GM12878 (cell line): Measurements from ENCODE around the gene MARCHF9. TPM values are rescaled to one million over a fixed set of nuclear protein-coding genes. Genes with fewer than 3 reads are reported as not detected.

ENCODE experiments used
- ATAC-seq: fragments of 200-7000 bp; cut with Tn5 transposase; 3 replicates; pipeline ENCODE4 v1.9.1; 2020; ENCODE audit warnings: mild to moderate bottlenecking, moderate library complexity
- BruUV-seq: library from RNA; stranded (reverse); fragments of 400-500 nt; replicated peaks from 2 replicates; lab custom pipeline; 2021; lab: Mats Ljungman, UMichigan
- CTCF ChIA-PET: fragments of 300-600 bp; sonication (Branson Sonifier 250); formaldehyde crosslinking; extraction: SDS; loops from one replicate; lab custom pipeline; 2021; ENCODE audit warnings: inconsistent platforms; lab: Yijun Ruan, JAX
- POLR2A ChIA-PET: fragments of 350-600 bp; formaldehyde crosslinking; extraction: SDS; loops from one replicate; lab custom pipeline; 2021; ENCODE audit warnings: inconsistent platforms; lab: Charles Lee
- RAD21 ChIA-PET: fragments of 300-600 bp; sonication (Branson Sonifier 250); formaldehyde crosslinking; loops from one replicate; lab custom pipeline; 2023; ENCODE audit warnings: antibody characterized with exemption; ENCODE audit not compliant: unreplicated experiment; lab: Charles Lee
- SMC1A ChIA-PET: fragments of 300-600 bp; sonication (Branson Sonifier 250); formaldehyde crosslinking; loops from one replicate; lab custom pipeline; 2023; ENCODE audit not compliant: unreplicated experiment, uncharacterized antibody; lab: Charles Lee
- DNase-seq: peaks from one replicate; pipeline ENCODE4 v3.0.0-alpha.2; 2011; ENCODE audit warnings: low read depth, low spot score
- FAIRE-seq: peaks from 3 replicates; lab custom pipeline; 2011; peaks lifted over from hg19 to GRCh38; lab: Jason Lieb, UNC
- H2AFZ ChIP-seq: 2 replicates; pipeline ENCODE4 v1.6.0; 2011; ENCODE audit warnings: low read depth, low read length, control low read depth; ENCODE audit not compliant: control insufficient read depth
- H3K27ac ChIP-seq: 2 replicates; pipeline ENCODE4 v1.5.1; 2011; ENCODE audit warnings: control low read depth; ENCODE audit not compliant: control insufficient read depth, insufficient read depth
- H3K27me3 ChIP-seq, 2 experiments: replicated peaks in 1 of 2; 2 replicates each; pipeline versions ENCODE4 v1.6.0 to v1.6.1; 2011; ENCODE audit warnings: low read length in 1 of 2; ENCODE audit not compliant: control insufficient read depth in 2 of 2, insufficient read depth in 2 of 2
- H3K36me3 ChIP-seq, 2 experiments: 2 replicates each; pipeline ENCODE4 v1.5.1; 2011; ENCODE audit warnings: low read length in 1 of 2; ENCODE audit not compliant: control insufficient read depth in 2 of 2, insufficient read depth in 2 of 2
- H3K4me1 ChIP-seq: 2 replicates; pipeline ENCODE4 v1.6.1; 2011; ENCODE audit warnings: mild to moderate bottlenecking, low read length, moderate library complexity, mixed read lengths; ENCODE audit not compliant: control insufficient read depth, insufficient read depth
- H3K4me2 ChIP-seq: 2 replicates; pipeline ENCODE4 v1.6.0; 2011; ENCODE audit warnings: control low read depth; ENCODE audit not compliant: control insufficient read depth, insufficient read depth
- H3K4me3 ChIP-seq: fragments of 200-600 bp; sonication (generic); 2 replicates; pipeline ENCODE4 v1.5.1; 2016
- H3K79me2 ChIP-seq: 2 replicates; pipeline ENCODE4 v1.6.0; 2011; ENCODE audit warnings: low read length; ENCODE audit not compliant: control insufficient read depth, insufficient read depth
- H3K9ac ChIP-seq: 2 replicates; pipeline ENCODE4 v1.8.0; 2011; ENCODE audit warnings: low read length, control low read depth, mixed read lengths; ENCODE audit not compliant: control insufficient read depth, insufficient read depth
- H3K9me3 ChIP-seq: replicated peaks from 3 replicates; pipeline ENCODE4 v1.5.1; 2011; ENCODE audit warnings: mild to moderate bottlenecking, low read length; ENCODE audit not compliant: control insufficient read depth, insufficient read depth
- H4K20me1 ChIP-seq: 2 replicates; pipeline ENCODE4 v1.6.0; 2011; ENCODE audit not compliant: control insufficient read depth, insufficient read depth
- IKZF1 ChIP-seq: fragments of 450-650 bp; conservative IDR thresholded peaks from 2 replicates; pipeline ENCODE4 v1.6.1; 2017; ENCODE audit warnings: antibody characterized with exemption, mild to moderate bottlenecking
- MYC ChIP-seq: IDR thresholded peaks from 2 replicates; pipeline ENCODE4 v1.6.1; 2011; ENCODE audit warnings: mild to moderate bottlenecking, low read length, moderate library complexity, inconsistent platforms; ENCODE audit not compliant: insufficient read depth, insufficient replicate concordance, insufficient read length, severe bottlenecking
- NFIC ChIP-seq: IDR thresholded peaks from 2 replicates; pipeline ENCODE4 v1.6.1; 2012; ENCODE audit warnings: low read depth, mild to moderate bottlenecking, inconsistent platforms, low read length, moderate library complexity
- NR2C1 ChIP-seq: fragments of 450-650 bp; IDR thresholded peaks from 2 replicates; pipeline ENCODE4 v1.6.1; 2017; ENCODE audit warnings: antibody characterized with exemption, mild to moderate bottlenecking, moderate library complexity
- WGBS: methylation state at CpG from one replicate; pipeline ENCODE4 v1.1.6; 2016; ENCODE audit warnings: low lambda C conversion rate; ENCODE audit not compliant: insufficient replicate concordance, insufficient coverage; ENCODE audit errors: missing lambda C conversion rate; 5-methylcytosine and 5-hydroxymethylcytosine counted together
- in situ Hi-C: fragments of 300-500 bp; cut with MboI; formaldehyde crosslinking; loops from 9 replicates; pipeline ENCODE4 v1.14.3; 2018; ENCODE audit warnings: mixed read lengths
- intact Hi-C: fragments of 100-400 bp; cut with micrococcal nuclease; formaldehyde crosslinking; loops from one replicate; pipeline ENCODE4 v1.14.2; 2022; ENCODE audit not compliant: unreplicated experiment
- polyA plus RNA-seq, 11 experiments: library from polyadenylated mRNA; depleted of rRNA in 4 of 11; unstranded in 6 of 11; stranded (reverse) in 5 of 11; fragments of >200 nt; fragmentation: Nextera tagmentation in 4 of 11; fragmentation: Illumina TruSeq in 1 of 11; extraction: Ambion mirVana in 4 of 11; extraction: Trizol in 1 of 11; gene quantifications; 1 replicate in 1 of 11; 2 replicates in 10 of 11; pipeline versions ENCODE4 v1.2.1 to v1.2.3, GENCODE V29; 2011 to 2016; ENCODE audit warnings: inconsistent platforms in 2 of 11, missing spikeins in 2 of 11, low read depth in 1 of 11
- total RNA-seq, 4 experiments: library from RNA; depleted of rRNA in 3 of 4; stranded (reverse); fragments of >200 nt in 3 of 4; fragmentation: Illumina TruSeq in 1 of 4; extraction: Trizol in 1 of 4; gene quantifications; 2 replicates each; pipeline versions ENCODE4 v1.2.1 to v1.2.3, GENCODE V29; 2013 to 2021

MARCHF9 gene
- total and polyA plus RNA-seq, 10 of the 15 experiments (the other 5 are each of a cell fraction or from before 2014, with no cell fraction given): 2.4 to 29.3 (median 13.0) TPM

- RAD21 ChIA-PET: no interaction called here
- no peak overlapping the region for H3K27ac ChIP-seq
- H3K4me2 ChIP-seq: no peak overlapping the region
- in situ Hi-C loops: no loop called here
- no peak for ATAC-seq
- no peak overlapping the region for H3K9ac ChIP-seq
- CTCF ChIA-PET: no interaction called here
- H3K79me2 ChIP-seq: no peaks in the 10 kb centered on the region
- H4K20me1 ChIP-seq: no peaks in the 10 kb centered on the region
- no peaks in the 10 kb centered on the region for H3K9me3 ChIP-seq
- no peaks in the 10 kb centered on the region for H3K4me1 ChIP-seq
- H2AFZ ChIP-seq: no peak overlapping the region
- no TSS peak for BruUV-seq
- SMC1A ChIA-PET: interaction anchor here (0.6 kb wide), 1 partner anchor 218 kb away, joined by 3 read pairs; no protein-coding TSS in a partner anchor
- TF ChIP-seq IKZF1 (no peak), NR2C1 (no peak), MYC (no peak), NFIC (no peak)
- TF ChIP-seq, all 136 proteins: peak for 0
- FAIRE-seq (no peak), DNase-seq (no peak)
- no peaks in the 10 kb centered on the region for H3K27me3 ChIP-seq
- POLR2A ChIA-PET: no interaction called here
- H3K36me3 ChIP-seq: peaks cover 14 to 20% of the 10 kb centered on the region in 2 experiments
- intact Hi-C loops: no loop called here
- H3K4me3 ChIP-seq: no peak overlapping the region
- WGBS: 99% methylated on average over 15 of the region's 15 CpGs
These were observed 36.0 kb upstream of the MARCHF9 start for GRCh38 chr12:57718641-57719528.
